UCSD-AML1 (cell line): ENCODE data around the gene NAT16.
"Not testable (repeated sequence)": the region's sequence is repeated elsewhere in the genome, so short reads cannot be mapped to it uniquely, and the experiment has no call there.

Experiments
- DNase-seq: peaks from one replicate; lab custom pipeline; 2025; ENCODE audit not compliant: unreplicated experiment; lab: John Stamatoyannopoulos, UW

Gene NAT16

GRCh38 chr7:101128040-101128834 is 51.9 kb downstream of the NAT16 start:
- no peak for DNase-seq

- DNase-seq = no peak
Observed at GRCh38 chr7:101127460-101128039, 52.5 kb downstream of the NAT16 start.

- peak; percentile 52 for DNase-seq
Observed at GRCh38 chr7:101126651-101127459, 53.2 kb downstream of the NAT16 start, which contains the start of gene SERPINE1. Gene SERPINE1, plus strand, starts transcription at chr7:101127104. Its CDS starts 1,290 bp downstream, at chr7:101128394.

GRCh38 chr7:101125989-101126650 is 54.0 kb downstream of the NAT16 start:
- no peak for DNase-seq

DNA sequence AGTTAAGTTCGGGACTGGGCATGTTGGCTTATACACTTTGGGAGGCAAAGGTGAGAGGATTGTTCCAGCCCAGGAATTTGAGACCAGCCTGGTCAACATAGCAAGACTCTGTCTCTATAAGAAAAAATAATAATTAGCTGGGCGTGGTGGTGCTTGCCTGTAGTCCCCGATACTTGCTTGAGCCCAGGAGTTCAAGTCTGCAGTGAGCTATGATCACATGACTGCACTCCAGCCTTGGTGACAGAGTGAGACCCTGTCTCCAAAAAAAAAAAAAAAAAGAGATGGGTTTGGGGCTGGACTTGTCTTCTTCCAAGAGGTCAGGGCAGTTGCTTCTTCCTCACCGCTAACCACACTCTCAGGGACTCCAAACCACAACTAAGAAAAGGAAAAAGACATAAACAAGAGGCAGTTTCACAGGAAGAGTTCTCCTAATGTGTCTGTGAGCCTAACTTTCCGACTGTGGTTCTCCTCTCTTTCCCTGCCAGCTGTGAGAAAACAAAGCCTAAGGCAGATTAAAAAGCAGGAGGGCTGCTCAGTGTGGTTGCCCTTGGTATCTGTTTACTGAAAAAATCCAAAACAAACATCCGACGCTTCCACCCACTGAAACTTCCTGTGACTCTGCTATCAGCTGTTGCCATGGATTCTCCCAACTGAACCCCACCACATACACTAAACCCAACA is 55.6 kb downstream of the NAT16 start:
- peak; percentile 13 for DNase-seq

DNA sequence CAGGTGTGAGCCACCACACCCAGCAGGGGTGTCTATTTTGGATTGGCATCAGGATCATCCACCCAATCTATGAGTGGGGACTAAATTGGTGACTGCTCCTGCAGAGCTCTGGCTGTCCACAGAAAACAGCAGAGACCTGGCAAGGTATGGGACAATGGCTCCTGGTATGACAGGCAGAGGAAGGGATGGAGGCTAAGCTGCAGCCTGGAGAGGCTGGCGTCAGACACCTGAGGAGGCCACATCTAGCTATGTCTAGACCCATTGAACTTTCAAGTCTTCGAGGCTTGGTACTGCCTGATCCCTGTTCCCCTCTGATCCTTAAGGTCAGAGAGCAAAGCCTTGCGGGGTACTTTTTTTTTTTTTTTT is 56.4 kb downstream of the NAT16 start:
- DNase-seq = no peak

- DNase-seq = no peak
Observed at GRCh38 chr7:101122933-101123702, 57.0 kb downstream of the NAT16 start.

GRCh38 chr7:101121991-101122932 is 57.8 kb downstream of the NAT16 start:
- DNase-seq = no peak

- not testable (repeated sequence) for DNase-seq
Observed at GRCh38 chr7:101121631-101121990, 58.5 kb downstream of the NAT16 start.
